Ishikawa (cell line): ENCODE data around the gene FN3KRP.

Experiments used
- CEBPB ChIP-seq: IDR thresholded peaks from 2 replicates; pipeline ENCODE4 v1.6.1; 2012
- CREB1 ChIP-seq: IDR thresholded peaks from 2 replicates; pipeline ENCODE4 v1.6.1; 2012; ENCODE audit warnings: low read depth
- EGR1 ChIP-seq: IDR thresholded peaks from 2 replicates; pipeline ENCODE4 v1.6.1; 2012
- EP300 ChIP-seq: IDR thresholded peaks from 2 replicates; pipeline ENCODE4 v1.6.1; 2012; ENCODE audit warnings: borderline replicate concordance
- FOXM1 ChIP-seq: IDR thresholded peaks from 2 replicates; pipeline ENCODE4 v1.6.1; 2012; ENCODE audit warnings: low read depth, borderline replicate concordance
- NFIC ChIP-seq: IDR thresholded peaks from 2 replicates; pipeline ENCODE4 v1.6.1; 2012
- RAD21 ChIP-seq: IDR thresholded peaks from 2 replicates; pipeline ENCODE4 v1.6.1; 2012; ENCODE audit warnings: low read depth
- TAF1 ChIP-seq: IDR thresholded peaks from 2 replicates; pipeline ENCODE4 v1.6.1; 2012; ENCODE audit warnings: low read depth, mild to moderate bottlenecking
- TEAD4 ChIP-seq: IDR thresholded peaks from 2 replicates; pipeline ENCODE4 v1.6.1; 2012
- USF1 ChIP-seq: IDR thresholded peaks from 2 replicates; pipeline ENCODE4 v1.6.1; 2012
- YY1 ChIP-seq: IDR thresholded peaks from 2 replicates; pipeline ENCODE4 v1.6.1; 2012; ENCODE audit warnings: low read depth
- ZBTB7A ChIP-seq: IDR thresholded peaks from 2 replicates; pipeline ENCODE4 v1.6.1; 2012; ENCODE audit warnings: low read depth
- TF ChIP-seq, protein P1 (sequence below): IDR thresholded peaks from 2 replicates; pipeline ENCODE4 v1.6.1; 2012; ENCODE audit warnings: low read depth, mild to moderate bottlenecking
- TF ChIP-seq, protein P2 (sequence below): IDR thresholded peaks from 2 replicates; pipeline ENCODE4 v1.6.1; 2012

Gene FN3KRP

GRCh38 chr17:82752371-82753200, 36.1 kb downstream of the FN3KRP start:
- TF ChIP-seq TAF1, result no peak
- TF ChIP-seq EGR1, result no peak; the same call in 1 of the 2 replicates
- TF ChIP-seq, protein P1, sequence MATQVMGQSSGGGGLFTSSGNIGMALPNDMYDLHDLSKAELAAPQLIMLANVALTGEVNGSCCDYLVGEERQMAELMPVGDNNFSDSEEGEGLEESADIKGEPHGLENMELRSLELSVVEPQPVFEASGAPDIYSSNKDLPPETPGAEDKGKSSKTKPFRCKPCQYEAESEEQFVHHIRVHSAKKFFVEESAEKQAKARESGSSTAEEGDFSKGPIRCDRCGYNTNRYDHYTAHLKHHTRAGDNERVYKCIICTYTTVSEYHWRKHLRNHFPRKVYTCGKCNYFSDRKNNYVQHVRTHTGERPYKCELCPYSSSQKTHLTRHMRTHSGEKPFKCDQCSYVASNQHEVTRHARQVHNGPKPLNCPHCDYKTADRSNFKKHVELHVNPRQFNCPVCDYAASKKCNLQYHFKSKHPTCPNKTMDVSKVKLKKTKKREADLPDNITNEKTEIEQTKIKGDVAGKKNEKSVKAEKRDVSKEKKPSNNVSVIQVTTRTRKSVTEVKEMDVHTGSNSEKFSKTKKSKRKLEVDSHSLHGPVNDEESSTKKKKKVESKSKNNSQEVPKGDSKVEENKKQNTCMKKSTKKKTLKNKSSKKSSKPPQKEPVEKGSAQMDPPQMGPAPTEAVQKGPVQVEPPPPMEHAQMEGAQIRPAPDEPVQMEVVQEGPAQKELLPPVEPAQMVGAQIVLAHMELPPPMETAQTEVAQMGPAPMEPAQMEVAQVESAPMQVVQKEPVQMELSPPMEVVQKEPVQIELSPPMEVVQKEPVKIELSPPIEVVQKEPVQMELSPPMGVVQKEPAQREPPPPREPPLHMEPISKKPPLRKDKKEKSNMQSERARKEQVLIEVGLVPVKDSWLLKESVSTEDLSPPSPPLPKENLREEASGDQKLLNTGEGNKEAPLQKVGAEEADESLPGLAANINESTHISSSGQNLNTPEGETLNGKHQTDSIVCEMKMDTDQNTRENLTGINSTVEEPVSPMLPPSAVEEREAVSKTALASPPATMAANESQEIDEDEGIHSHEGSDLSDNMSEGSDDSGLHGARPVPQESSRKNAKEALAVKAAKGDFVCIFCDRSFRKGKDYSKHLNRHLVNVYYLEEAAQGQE, result no peak
- TF ChIP-seq ZBTB7A, result 0 out of 2 replicates have a peak, but pooled peaks have one; percentile 21
- TF ChIP-seq YY1, result no peak
- TF ChIP-seq, protein P2, sequence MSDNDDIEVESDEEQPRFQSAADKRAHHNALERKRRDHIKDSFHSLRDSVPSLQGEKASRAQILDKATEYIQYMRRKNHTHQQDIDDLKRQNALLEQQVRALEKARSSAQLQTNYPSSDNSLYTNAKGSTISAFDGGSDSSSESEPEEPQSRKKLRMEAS, result no peak
- no peak for TF ChIP-seq EP300

DNA sequence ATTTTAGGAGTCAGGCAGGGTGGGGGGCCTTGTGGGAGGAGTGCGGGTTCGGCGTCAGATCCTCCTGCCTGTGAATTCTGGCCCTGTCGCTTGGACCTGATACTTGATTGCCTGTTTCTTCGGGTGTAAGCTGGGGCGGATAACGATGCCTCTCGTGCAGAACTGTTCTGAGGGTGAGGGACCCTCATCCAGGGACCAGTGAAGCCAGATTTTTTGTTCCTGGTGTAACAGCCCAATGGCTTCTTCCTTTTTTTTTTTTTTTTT, 36.6 kb downstream of the FN3KRP start:
- TF ChIP-seq, protein P1, result no peak
- TF ChIP-seq NFIC, result no peak
- TF ChIP-seq, protein P2, result no peak
- no peak for TF ChIP-seq CREB1
- no peak for TF ChIP-seq RAD21
- TF ChIP-seq TEAD4, result no peak
- TF ChIP-seq FOXM1, result no peak

DNA sequence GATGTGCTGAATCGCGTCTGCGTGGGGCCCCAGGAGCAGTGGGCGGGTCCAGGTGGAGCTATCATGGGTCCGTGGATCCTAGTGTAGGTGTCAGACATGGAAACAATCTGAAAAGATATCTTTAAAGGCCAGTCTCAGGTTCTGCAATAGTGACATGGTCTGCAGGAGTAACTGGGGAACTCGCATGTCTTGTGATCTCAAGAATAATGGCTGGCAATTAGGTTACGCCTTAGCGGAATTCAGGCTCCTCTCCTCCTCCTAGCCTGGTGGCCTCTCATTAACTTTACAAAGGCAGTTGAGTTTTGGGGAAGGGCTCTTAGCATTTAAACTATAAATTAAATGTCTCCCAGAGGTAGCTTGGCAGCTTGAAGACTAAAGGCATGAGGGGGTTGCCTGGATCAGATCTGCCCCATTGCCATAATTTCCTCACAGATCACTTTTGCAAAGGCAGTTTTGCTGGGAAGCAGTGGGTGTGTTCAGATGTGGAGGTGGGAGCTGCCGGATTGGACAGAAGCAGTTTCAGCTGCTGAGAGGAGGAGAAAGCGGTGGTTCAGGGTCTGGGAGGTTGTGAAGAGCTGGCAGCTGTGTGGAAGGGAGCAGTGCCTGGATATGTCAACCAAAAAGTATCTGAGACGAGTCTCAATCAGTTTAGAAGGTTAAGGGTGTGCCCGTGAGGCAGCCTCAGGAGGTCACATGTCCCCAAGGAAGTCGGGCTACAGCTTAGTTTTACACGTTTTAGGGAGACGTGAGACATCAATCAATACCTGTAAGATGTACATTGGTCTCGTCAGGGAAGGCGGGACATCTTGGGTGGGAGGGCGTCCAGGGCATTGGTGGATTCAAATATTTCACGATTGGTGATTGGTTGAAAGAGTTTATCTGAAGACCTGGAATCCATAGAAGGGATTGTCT, 38.0 kb downstream of the FN3KRP start:
- TF ChIP-seq USF1, result peak; percentile 87
- peak; percentile 96 for TF ChIP-seq FOXM1
- TF ChIP-seq CREB1, result no peak

DNA sequence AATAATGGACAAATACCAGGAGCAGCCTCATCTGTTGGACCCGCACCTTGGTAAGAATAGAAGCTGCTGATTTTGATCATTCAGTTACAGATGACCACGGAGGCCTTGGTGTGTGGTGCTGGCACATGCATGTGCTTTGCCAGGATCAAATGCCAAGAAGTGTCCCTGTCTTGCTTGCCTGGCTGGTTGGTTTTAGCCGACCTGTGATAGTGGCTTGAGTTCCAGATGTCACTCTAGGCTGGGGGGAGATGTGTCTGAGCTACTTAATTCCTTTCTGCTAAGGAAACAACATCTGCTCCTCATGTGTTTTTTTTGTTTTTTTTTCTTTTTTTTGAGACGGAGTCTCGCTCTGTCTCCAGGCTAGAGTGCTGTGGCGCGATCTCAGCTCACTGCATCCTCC, 39.7 kb downstream of the FN3KRP start:
- TF ChIP-seq ZBTB7A, result no peak
- TF ChIP-seq, protein P2, result no peak
- TF ChIP-seq CEBPB, result no peak
- no peak for TF ChIP-seq USF1
- no peak for TF ChIP-seq EP300
- no peak for TF ChIP-seq YY1

DNA sequence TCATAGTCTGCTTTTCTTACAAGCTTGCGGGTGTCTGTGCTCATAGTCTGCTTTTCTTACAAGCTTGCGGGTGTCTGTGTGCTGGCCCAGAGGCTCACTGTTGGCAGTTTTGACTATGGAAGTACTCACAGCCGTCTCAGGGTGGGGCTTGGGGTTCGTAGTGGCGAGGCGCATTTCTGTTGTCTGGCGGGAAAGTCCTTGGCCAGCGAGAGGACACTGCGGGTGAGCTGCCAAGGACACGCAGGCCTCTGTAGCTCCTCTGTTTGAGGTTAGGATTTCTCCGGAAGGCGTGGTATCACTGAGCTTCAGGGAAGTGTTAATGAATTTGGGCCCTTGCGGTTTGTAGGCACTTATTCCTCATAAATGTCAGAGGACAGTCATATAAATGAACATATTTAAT, 48.9 kb downstream of the FN3KRP start:
- TF ChIP-seq USF1, result no peak
- TF ChIP-seq TEAD4, result no peak
- no peak for TF ChIP-seq EP300
- TF ChIP-seq FOXM1, result no peak
